Erythroblast (primary cell): ENCODE measurements around the gene TCF12.

ENCODE experiments used
- DNase-seq, 2 experiments: peaks; one replicate each; lab custom pipeline; 2025; lab: John Stamatoyannopoulos, UW
- GATA1 ChIP-seq: IDR thresholded peaks from 2 replicates; pipeline ENCODE4 v1.6.1; 2011; ENCODE audit warnings: low read depth, mild to moderate bottlenecking, control low read depth, low read length, moderate library complexity
- POLR2A ChIP-seq: IDR thresholded peaks from 2 replicates; pipeline ENCODE4 v1.6.1; 2011; ENCODE audit warnings: mild to moderate bottlenecking, low read length

TCF12 gene

GRCh38 chr15:57036352-57036751 lies 117.9 kb downstream of the TCF12 start:
- DNase-seq, result no peak
- TF ChIP-seq GATA1 (no peak), POLR2A (no peak)

- no peak for TF ChIP-seq POLR2A
- no peak for DNase-seq
Observed at GRCh38 chr15:57037548-57037947, 119.1 kb downstream of the TCF12 start.

GRCh38 chr15:57038040-57038439 lies 119.6 kb downstream of the TCF12 start:
- TF ChIP-seq POLR2A, result no peak
- TF ChIP-seq GATA1, result no peak
- DNase-seq, result no peak

GRCh38 chr15:57038496-57038895 lies 120.1 kb downstream of the TCF12 start:
- no peak for DNase-seq
- TF ChIP-seq POLR2A, result no peak

- no peak for DNase-seq
- TF ChIP-seq POLR2A, result no peak
- TF ChIP-seq GATA1, result no peak
Observed at GRCh38 chr15:57041416-57041815, 123.0 kb downstream of the TCF12 start.

- TF ChIP-seq GATA1 (no peak), POLR2A (no peak)
- no peak for DNase-seq
Observed at GRCh38 chr15:57044072-57044702, 125.7 kb downstream of the TCF12 start.

GRCh38 chr15:57044970-57045369 lies 126.5 kb downstream of the TCF12 start:
- TF ChIP-seq POLR2A, result no peak
- no peak for TF ChIP-seq GATA1
- no peak for DNase-seq

GRCh38 chr15:57045741-57046382 lies 127.4 kb downstream of the TCF12 start:
- no peak for TF ChIP-seq POLR2A
- TF ChIP-seq GATA1, result no peak
- no peak for DNase-seq

GRCh38 chr15:57048930-57049549 lies 130.6 kb downstream of the TCF12 start:
- TF ChIP-seq GATA1, result no peak
- no peak for TF ChIP-seq POLR2A
- no peak for DNase-seq

GRCh38 chr15:57053470-57053869 lies 135.0 kb downstream of the TCF12 start:
- no peak for DNase-seq
- TF ChIP-seq GATA1 (no peak), POLR2A (no peak)

- DNase-seq, result no peak
- TF ChIP-seq POLR2A, result no peak
- TF ChIP-seq GATA1, result no peak
Observed at GRCh38 chr15:57054204-57054750, 135.8 kb downstream of the TCF12 start.

GRCh38 chr15:57056357-57056756 lies 137.9 kb downstream of the TCF12 start:
- no peak for TF ChIP-seq POLR2A
- no peak for TF ChIP-seq GATA1
- no peak for DNase-seq

- TF ChIP-seq GATA1 (no peak), POLR2A (no peak)
Observed at GRCh38 chr15:57057134-57057930, 138.9 kb downstream of the TCF12 start.

GRCh38 chr15:57059026-57059660 lies 140.7 kb downstream of the TCF12 start:
- TF ChIP-seq GATA1 (no peak), POLR2A (no peak)
- no peak for DNase-seq

More at GRCh38 chr15:57057134-57057930, 138.9 kb downstream of the TCF12 start:
- DNase-seq, result no peak
